Duodenal mucosa (tissue), 2 donors: ENCODE measurements around the gene LRRC45.
A peak's percentile ranks its signal among the peaks of the same experiment; 100 is the strongest.

Experiments used
- H3K27ac ChIP-seq: one replicate; pipeline ENCODE4 v1.7.0; 2013; ENCODE audit warnings: low read depth, low read length
- H3K27me3 ChIP-seq, 2 donors: one replicate each; pipeline ENCODE4 v1.7.0; 2013; ENCODE audit warnings: low read length in 2 of 2, control low read depth in 1 of 2; ENCODE audit not compliant: insufficient read depth in 2 of 2, control insufficient read depth in 1 of 2
- H3K36me3 ChIP-seq, 2 donors: one replicate each; pipeline ENCODE4 v1.7.0; 2013; ENCODE audit warnings: low read length in 2 of 2, control low read depth in 1 of 2; ENCODE audit not compliant: insufficient read depth in 2 of 2, control insufficient read depth in 1 of 2
- H3K4me1 ChIP-seq, 2 donors: one replicate each; pipeline ENCODE4 v1.7.0; 2013; ENCODE audit warnings: low read length in 2 of 2, control low read depth in 1 of 2; ENCODE audit not compliant: insufficient read depth in 2 of 2, control insufficient read depth in 1 of 2
- H3K4me3 ChIP-seq, 2 donors: one replicate each; pipeline ENCODE4 v1.7.0; 2013; ENCODE audit warnings: low read length in 2 of 2, low read depth in 1 of 2
- H3K9ac ChIP-seq, 2 donors: one replicate each; pipeline ENCODE4 v1.7.0; 2013; ENCODE audit warnings: low read length in 2 of 2, low read depth in 1 of 2
- H3K9me3 ChIP-seq, 2 donors: one replicate each; pipeline ENCODE4 v1.7.0; 2013; ENCODE audit warnings: low read length in 2 of 2, control low read depth in 1 of 2; ENCODE audit not compliant: control insufficient read depth in 1 of 2

Gene LRRC45

DNA sequence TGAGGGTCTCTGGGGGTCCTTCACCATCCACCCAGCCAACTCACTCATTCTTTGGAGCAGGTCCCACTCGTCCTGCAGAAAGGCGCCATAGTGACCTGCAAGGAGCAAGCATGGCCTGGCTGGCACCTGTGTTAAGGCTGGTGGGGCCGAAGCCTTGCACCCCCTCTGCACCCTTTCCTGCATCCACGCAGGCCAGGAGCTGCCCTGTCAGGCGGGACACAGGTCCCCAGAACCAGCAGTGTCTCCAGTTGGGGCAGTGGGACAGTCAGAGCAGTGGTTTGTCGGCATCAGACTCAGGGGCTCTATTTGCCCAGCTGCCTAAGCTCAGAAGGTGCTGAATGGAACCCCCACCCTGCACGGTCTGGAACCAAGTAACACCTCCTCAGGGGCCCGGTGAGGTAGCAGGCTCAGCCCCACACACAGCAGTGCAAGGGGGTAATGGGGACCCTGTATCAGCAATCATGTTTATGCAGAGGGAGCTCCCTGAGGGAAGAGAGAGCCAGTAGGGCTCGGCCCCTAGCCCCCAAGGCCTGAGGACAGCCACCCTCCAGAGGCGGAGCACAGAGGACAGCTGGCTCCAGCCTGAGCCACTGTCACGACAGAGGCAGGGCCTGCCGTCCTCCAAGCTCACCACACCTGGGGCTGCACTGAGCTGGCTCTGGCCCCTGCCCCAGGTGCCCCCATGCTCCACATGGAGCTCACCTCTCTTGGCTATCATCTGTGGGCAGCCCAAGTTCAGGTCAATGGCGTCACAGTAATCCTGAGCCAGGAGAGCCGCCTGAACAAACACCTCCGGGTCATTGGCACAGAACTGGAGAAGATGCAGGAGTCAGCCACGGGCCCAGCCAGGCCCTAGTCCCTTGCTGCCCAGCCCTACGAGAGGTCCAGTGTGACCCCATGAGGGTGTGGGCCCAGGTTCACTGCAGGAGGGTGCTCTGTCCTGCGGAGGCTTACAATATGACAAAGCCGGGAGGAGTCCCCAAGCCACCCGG is 40.6 kb downstream of the LRRC45 start:
- H3K27ac ChIP-seq: no peak overlapping the region
- no peaks in the 10 kb centered on the region for H3K27me3 ChIP-seq
- peaks cover 12 to 42% of the 10 kb centered on the region in 2 donors for H3K36me3 ChIP-seq
- H3K9ac ChIP-seq: peak overlapping the region in 1 of 2 donors; percentile 69
- peaks cover 15 to 16% of the 10 kb centered on the region in 2 donors for H3K4me1 ChIP-seq
- no peaks in the 10 kb centered on the region for H3K9me3 ChIP-seq
- peak overlapping the region in 1 of 2 donors; percentile 85 for H3K4me3 ChIP-seq

DNA sequence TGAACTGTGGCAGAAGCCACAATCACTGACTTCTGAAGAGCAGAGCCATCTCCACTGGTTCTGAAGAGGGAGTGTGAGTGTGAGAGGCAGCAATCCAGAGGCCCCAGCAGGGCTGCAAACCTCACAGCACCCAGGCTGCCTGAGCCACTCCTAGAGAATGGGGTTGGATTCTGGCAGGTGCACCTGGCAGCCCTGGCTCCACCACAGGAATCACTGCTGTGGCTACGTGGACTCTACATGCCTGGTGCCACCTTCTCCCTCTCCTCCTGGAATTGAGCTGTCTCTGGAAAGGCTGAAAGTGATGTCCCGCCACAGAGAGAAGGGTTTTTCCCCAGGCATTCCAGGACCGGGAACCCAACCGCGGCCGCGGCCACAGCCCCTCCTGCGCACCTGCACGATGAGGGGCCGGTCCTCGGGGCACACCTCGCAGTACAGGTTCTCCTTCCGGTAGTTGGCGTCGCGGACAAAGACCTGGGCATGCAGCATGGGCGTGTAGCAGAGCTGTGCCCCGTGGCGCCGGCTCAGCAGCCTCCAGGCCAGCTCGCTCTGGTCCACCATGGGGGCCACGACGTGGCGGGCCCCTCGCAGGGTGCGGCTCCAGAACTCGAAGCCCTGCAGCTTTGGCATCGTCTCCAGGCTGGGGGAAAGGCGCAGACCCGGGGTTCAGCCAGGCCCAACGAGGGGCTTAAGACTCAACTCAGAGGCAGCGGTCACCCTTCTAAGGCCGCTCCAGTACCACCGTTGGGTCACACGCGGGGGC is 41.5 kb downstream of the LRRC45 start:
- Histone ChIP-seq H3K4me1 (peaks cover 15 to 16% of the 10 kb centered on the region in 2 donors), H3K27ac (no peak overlapping the region), H3K9me3 (no peaks in the 10 kb centered on the region), H3K4me3 (peak overlapping the region; percentile 81 to 85), H3K9ac (peak overlapping the region; percentile 69 to 79), H3K27me3 (no peaks in the 10 kb centered on the region), H3K36me3 (peaks cover 12 to 35% of the 10 kb centered on the region in 2 donors)

DNA sequence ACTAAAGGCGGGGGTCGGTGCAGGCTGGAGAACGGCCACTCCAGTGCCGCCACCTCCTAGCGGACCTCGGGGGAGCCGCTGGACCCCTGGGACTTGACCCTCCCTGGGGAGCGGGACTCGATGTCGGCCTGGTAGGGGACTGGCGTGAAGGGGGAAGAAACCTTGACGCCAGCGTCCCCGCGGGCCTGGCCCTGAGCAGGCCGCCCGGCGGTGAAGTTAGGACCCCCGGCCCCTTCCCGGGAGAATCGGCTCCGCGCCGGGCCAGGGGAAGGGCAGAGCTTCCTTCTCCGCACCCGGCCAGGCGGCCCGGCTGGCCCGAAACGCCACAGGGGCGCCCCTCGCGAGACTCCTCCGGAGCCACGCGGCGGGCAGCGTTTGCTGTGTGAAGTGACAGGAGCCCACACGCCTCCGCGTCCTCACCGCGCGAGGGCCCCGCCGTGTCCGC is 42.1 kb downstream of the LRRC45 start:
- Histone ChIP-seq H3K27ac (no peak overlapping the region), H3K4me1 (peaks cover 15 to 16% of the 10 kb centered on the region in 2 donors), H3K9ac (peak overlapping the region; percentile 69 to 79)

DNA sequence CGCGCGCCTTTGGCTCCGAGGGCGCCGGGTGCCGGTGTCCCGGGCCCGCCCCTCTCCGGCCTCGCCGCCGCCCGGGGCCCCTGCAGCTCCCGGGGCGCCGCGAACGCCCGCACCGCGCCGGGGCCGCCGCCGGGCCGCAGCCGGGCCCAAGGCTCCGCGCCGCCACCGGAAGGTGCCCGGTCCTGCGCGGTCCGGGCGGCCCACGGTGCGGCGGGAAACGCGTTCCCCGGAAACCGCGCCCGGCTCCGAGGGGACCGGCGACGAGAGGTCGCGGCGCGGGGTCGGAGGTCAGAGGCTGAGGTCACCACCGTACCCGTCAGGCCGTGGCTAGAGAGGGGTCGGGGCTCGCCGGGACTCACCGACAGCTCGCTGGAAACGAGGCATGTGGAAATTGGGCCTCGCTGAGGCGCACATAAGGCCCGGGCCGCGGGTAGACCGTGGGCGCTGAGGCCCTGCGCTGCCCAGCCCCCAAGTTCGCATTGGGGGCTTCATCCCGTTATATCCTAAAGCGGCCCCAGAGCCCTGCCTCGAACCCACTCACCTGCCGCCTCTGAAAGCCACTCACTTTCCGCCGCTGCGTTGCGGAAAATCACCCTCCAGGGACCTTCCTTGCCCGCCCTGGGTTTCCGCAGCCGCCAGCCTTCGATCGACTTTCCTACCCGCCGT is 42.7 kb downstream of the LRRC45 start, which contains the start of gene DUS1L:
Gene DUS1L (minus strand): TSS at position 167 of the 666 bp plus-strand sequence. CDS start 745 bp downstream, outside the sequence.
- H3K27ac ChIP-seq: peak within 1 kb of the TSS; percentile 50
- H3K36me3 ChIP-seq: peaks cover 8 to 23% of the 10 kb centered on the region in 2 donors
- H3K27me3 ChIP-seq: no peaks in the 10 kb centered on the region
- no peaks in the 10 kb centered on the region for H3K9me3 ChIP-seq
- H3K9ac ChIP-seq: peak within 1 kb of the TSS; percentile 79 to 87
- H3K4me3 ChIP-seq: peak within 1 kb of the TSS; percentile 81 to 85
- peaks cover 15 to 16% of the 10 kb centered on the region in 2 donors for H3K4me1 ChIP-seq

More for the DNA sequence above, 42.1 kb downstream of the LRRC45 start:
- Histone ChIP-seq H3K9me3 (no peaks in the 10 kb centered on the region), H3K36me3 (peaks cover 10 to 29% of the 10 kb centered on the region in 2 donors), H3K4me3 (peak overlapping the region; percentile 81 to 85), H3K27me3 (no peaks in the 10 kb centered on the region)

DNA sequence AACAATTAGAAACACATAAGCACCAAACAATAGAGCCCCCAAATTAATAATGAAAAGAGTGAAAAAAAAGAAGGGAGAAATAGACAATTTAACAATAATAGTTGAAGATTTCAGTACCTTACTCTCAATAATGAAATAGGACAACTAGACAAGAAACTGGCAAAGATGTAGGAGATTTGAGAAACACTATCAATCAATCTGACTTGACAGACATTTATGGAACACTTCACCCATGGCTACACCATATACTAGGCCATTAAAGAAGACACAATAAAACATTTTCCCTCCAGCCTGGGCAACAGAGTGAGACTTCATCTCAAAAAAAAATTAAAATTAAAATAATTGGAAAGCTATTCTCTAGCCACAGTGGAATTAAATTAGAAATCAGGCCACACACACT is 47.5 kb downstream of the LRRC45 start:
- no peaks in the 10 kb centered on the region for H3K9me3 ChIP-seq
- H3K4me1 ChIP-seq: peaks cover 0 to 6% of the 10 kb centered on the region in 2 donors
- no peak overlapping the region for H3K27ac ChIP-seq
- no peaks in the 10 kb centered on the region for H3K36me3 ChIP-seq
- H3K9ac ChIP-seq: no peak overlapping the region
- H3K4me3 ChIP-seq: no peak overlapping the region
- H3K27me3 ChIP-seq: no peaks in the 10 kb centered on the region

DNA sequence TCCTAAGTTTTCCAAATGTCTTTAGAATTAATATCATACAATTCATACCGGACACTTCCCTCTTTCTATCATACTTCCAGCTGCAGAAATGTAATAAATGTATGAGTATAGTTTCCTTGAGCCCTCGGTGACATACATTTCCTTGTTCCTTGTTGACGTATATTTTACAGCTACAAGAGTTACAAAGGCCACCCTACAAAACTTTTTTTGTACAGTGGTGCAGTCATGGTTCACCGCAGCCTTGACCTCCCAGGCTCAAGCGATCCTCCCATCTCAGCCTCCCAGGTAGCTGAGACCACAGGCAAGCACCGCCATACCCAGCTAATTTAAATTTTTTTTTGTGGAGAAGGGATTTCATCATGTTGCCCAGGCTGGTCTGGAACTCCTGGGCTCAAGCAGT is 49.7 kb downstream of the LRRC45 start:
- H3K4me3 ChIP-seq: no peak overlapping the region
- H3K27me3 ChIP-seq: no peaks in the 10 kb centered on the region
- H3K27ac ChIP-seq: no peak overlapping the region
- H3K9me3 ChIP-seq: no peaks in the 10 kb centered on the region
- H3K4me1 ChIP-seq: no peaks in the 10 kb centered on the region
- peaks cover 0 to 2% of the 10 kb centered on the region in 2 donors for H3K36me3 ChIP-seq
- no peak overlapping the region for H3K9ac ChIP-seq

DNA sequence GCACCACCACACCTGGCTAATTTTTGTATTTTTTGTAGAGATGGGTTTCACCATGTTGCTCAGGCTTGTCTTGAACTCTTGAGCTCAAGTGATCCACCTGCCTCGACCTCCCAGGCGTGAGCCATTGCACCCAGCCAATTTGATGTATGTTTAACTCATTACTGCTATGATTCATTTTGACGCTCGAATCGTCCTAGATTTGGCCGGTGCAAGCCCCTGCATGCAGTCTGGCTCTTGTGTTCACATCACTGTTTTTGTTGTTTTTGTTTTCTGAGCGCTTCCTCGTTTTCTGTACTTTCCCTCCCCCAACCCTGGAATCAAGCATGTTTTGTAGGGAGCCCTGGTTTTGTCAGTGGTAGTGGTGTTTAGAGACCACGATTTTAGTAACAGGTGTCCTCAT is 50.3 kb downstream of the LRRC45 start:
- no peak overlapping the region for H3K4me3 ChIP-seq
- H3K9me3 ChIP-seq: no peaks in the 10 kb centered on the region
- no peaks in the 10 kb centered on the region for H3K4me1 ChIP-seq

DNA sequence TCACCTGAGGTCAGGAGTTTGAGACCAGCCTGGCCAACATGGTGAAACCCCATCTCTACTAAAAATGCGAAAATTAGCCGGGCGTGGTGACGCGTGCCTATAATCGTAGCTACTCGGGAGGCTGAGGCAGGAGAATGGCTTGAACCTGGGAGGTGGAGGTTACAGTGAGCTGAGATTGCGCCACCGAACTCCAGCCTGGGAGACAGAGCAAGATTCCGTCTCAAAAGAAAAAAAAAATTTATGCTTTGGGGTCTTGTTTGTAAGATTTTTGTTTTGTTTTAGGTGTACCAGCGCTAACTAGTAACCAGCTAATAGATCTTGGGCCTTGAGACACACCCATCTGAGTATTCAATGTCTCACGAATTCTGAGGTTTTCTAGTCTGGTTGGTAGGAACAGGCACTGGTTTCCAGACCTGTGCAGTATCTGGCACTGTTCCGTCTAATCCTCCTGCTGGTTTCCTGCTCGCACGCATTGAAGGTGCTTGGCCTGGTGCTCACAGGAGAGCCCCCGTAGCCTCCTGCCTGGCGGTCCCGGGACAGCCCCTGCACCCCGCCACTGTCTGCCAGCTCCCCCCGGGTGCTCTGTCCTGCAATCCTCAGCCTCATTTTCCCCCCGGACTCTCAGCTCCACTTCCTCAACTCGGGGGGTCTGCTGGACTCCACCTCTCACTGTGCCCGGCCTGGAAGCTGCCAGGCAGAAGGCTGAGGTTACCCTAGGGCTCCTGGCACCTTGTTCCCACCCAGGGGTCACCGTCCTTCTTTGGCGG is 53.1 kb downstream of the LRRC45 start:
- no peaks in the 10 kb centered on the region for H3K4me1 ChIP-seq
- no peak overlapping the region for H3K4me3 ChIP-seq
- no peak overlapping the region for H3K9ac ChIP-seq
- no peak overlapping the region for H3K27ac ChIP-seq
- peaks cover 12 to 33% of the 10 kb centered on the region in 2 donors for H3K36me3 ChIP-seq
- no peaks in the 10 kb centered on the region for H3K27me3 ChIP-seq
- no peaks in the 10 kb centered on the region for H3K9me3 ChIP-seq

More for the DNA sequence above, 50.3 kb downstream of the LRRC45 start:
- H3K36me3 ChIP-seq: peaks cover 0 to 8% of the 10 kb centered on the region in 2 donors
- no peaks in the 10 kb centered on the region for H3K27me3 ChIP-seq
- H3K9ac ChIP-seq: no peak overlapping the region
- no peak overlapping the region for H3K27ac ChIP-seq
